Hematopoietic multipotent progenitor cell treated with erythropoietin and hydrocortisone succinate and interleukin-3 and kit ligand, for 17 days (in vitro differentiated cells): ENCODE results near the gene WNT3A.

Experiments
- DNase-seq: peaks from one replicate; pipeline ENCODE4 v3.0.0-alpha.2; 2015; ENCODE audit warnings: low spot score

The WNT3A gene

GRCh38 chr1:228031276-228031995 is 24.6 kb downstream of the WNT3A start:
- no peak for DNase-seq

- no peak for DNase-seq
These were observed 25.2 kb downstream of the WNT3A start for GRCh38 chr1:228032041-228032440.

GRCh38 chr1:228033376-228033775 is 26.6 kb downstream of the WNT3A start:
- DNase-seq = no peak

- DNase-seq = no peak
These were observed 28.4 kb downstream of the WNT3A start for GRCh38 chr1:228034954-228035837.

GRCh38 chr1:228035844-228036243 is 29.0 kb downstream of the WNT3A start:
- DNase-seq = no peak

GRCh38 chr1:228036701-228037231 is 30.0 kb downstream of the WNT3A start:
- DNase-seq = no peak

GRCh38 chr1:228037401-228038386 is 30.9 kb downstream of the WNT3A start:
- DNase-seq = no peak

- no peak for DNase-seq
These were observed 31.7 kb downstream of the WNT3A start for GRCh38 chr1:228038387-228039005.

GRCh38 chr1:228039006-228039903 is 32.5 kb downstream of the WNT3A start:
- DNase-seq = no peak

GRCh38 chr1:228039986-228040385 is 33.2 kb downstream of the WNT3A start:
- no peak for DNase-seq

- DNase-seq = no peak
These were observed 34.5 kb downstream of the WNT3A start for GRCh38 chr1:228041316-228041715.

- no peak for DNase-seq
These were observed 35.7 kb downstream of the WNT3A start for GRCh38 chr1:228042508-228042907.

GRCh38 chr1:228043281-228043848 is 36.6 kb downstream of the WNT3A start:
- no peak for DNase-seq

GRCh38 chr1:228044961-228045360 is 38.2 kb downstream of the WNT3A start:
- no peak for DNase-seq

GRCh38 chr1:228045405-228045804 is 38.6 kb downstream of the WNT3A start:
- no peak for DNase-seq

- no peak for DNase-seq
These were observed 39.1 kb downstream of the WNT3A start for GRCh38 chr1:228045871-228046270.

- DNase-seq = no peak
These were observed 39.8 kb downstream of the WNT3A start for GRCh38 chr1:228046421-228047182.

GRCh38 chr1:228047183-228047466 is 40.3 kb downstream of the WNT3A start:
- DNase-seq = no peak

- no peak for DNase-seq
These were observed 41.3 kb downstream of the WNT3A start for GRCh38 chr1:228048120-228048519.
